ENCODE measurements around the gene MROH2A.
"Not testable (repeated sequence)": the region's sequence is repeated elsewhere in the genome, so short reads cannot be mapped to it uniquely, and the experiment has no call there.

Gene MROH2A, protein sequence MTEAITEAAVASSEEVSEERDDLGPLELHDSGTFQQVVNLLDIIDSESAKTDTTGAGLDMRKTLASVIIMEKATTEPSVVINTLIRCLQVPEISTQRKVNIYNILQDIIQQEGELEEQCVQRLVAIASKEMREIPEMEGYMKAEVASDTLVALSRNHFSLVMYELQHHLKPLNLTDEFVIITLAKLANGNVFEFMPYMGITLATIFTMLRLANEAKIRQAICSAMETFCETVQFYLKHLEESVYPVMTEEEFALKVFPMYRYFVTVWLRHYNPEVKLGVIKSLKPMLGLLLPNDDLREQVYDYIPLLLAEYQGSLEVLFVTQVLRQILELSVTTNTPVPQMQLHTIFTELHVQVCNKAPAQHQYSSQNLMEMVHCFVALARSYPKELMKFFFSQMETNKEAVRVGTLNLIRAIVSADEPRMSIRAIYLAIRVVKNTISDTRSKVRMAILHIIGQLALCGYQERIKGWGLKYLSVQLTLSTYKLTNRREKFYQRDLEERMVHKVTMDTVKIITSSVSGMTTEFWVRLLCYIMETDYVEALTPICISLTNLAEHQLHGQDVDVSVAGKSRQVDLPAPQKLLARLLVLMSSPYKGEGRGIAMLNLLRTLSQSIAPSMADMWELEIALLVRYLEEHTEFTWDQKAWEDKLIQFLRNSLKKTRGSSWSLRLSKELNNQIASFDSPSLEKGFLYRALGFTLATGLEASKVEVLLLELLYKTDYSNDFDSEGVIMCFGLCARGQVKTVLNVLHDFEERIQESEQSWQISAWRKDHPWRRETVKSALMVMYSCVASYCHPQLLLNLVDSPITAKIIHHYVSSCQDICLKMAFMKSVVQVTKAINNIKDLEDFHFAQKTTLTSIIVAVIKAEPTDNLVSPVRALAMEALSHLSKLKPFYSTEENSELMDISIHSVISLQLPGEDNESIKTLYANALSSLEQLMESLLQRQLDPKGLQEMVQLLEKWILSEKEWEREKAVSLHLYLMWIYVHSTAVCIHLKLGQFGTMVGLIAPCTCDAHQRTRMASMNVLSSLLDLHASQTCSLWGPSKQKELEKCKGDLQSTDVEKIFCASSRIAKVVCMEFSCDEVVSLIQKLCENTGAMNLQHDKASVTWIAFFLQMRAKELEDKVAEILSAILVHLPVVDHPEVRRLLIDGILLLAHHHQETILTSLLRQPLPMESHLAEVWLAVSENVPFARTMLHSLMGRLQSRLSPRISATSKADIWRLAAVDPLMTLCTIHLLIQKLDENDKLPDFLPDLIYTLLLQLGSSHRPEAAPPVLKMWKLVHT (N-terminal part only)

DNA sequence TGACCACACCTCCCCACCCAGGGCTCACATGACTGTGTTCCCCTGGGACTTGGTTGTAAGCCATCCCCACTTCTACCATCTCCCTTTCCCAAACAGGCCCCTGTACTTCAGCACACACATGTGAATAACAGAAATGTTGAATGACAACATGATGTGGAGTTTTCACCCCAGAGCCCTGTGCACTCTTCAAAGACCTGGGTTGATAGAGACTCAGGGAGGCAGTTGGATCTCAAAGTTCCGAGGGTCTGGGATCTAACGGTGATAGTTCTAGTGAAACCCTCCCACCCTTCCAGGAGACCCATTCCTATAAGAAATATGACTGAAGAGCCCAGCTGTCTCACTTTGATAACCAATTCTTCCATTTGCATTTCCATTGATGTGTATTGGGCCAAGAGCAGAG, at the start of gene MROH2A:
Gene MROH2A, plus strand, starts transcription at position 301 of the 400 bp plus-strand sequence. CDS start 1,029 bp downstream, outside the sequence.
- no peak for DNase-seq (ENCODE audit: low read depth, low spot score)

DNA sequence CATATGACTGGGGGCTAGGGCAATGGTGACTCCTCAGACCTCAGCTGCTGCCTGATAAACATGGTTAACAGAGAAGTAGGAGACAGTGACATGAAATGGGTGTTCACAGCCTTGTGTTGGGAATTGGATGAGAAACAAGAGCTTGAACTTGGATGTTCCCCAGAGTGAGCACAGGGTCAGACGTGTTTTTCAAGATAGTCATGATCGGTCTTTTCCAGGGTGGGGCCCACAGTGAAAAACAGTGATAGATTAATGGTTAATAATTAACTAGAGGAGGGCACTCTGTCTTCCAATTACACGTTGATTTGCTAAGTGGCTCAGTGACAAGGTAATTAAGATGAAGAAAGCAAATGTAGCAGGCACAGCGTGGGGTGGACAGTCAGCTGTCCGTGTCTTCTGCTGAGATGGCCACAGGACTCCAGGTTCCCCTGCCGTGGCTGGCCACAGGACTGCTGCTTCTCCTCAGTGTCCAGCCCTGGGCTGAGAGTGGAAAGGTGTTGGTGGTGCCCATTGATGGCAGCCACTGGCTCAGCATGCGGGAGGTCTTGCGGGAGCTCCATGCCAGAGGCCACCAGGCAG, 49.3 kb upstream of the MROH2A start, which contains the start of gene UGT1A3:
Gene UGT1A3, plus strand, starts transcription at position 320 of the 579 bp plus-strand sequence. Its CDS starts 85 bp downstream, at position 405.
- DNase-seq (ENCODE audit: low read depth, low spot score) = no peak

DNA sequence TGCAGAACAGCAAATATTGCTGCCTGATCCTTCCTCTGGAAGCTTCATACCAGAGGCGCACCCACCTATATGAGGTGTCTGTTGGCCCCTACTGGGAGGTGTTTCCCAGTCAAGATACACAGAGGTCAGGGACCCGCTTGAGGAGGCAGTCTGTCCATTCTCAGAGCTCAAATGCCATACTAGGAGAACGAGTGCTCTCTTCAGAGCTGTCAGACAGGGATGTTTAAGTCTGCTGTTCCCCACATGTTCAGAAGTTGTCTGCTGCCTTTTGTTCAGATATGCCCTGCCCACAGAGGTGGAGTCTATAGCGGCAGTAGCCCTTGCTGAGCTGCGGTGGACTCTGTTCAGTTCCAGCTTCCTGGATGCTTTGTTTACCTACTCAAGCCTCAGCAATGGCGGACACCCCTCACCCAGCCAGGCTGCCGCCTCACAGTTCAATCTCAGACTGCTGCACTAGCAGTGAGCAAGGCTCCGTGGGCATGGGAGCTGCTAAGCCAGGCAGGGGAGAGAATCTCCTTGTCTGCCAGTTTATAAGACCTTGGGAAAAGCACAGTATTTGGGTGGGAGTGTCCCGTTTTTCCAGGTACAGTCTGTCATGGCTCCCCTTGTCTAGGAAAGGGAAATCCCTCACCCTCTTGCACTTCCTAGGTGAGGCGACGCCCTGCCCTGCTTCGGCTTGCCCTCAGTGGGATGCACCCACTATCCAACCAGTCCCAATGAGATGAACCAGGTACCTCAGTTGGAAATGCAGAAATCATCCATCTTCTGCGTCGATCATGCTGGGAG, 41.1 kb upstream of the MROH2A start:
- not testable (repeated sequence) for DNase-seq (ENCODE audit: low read depth, low spot score)

DNA sequence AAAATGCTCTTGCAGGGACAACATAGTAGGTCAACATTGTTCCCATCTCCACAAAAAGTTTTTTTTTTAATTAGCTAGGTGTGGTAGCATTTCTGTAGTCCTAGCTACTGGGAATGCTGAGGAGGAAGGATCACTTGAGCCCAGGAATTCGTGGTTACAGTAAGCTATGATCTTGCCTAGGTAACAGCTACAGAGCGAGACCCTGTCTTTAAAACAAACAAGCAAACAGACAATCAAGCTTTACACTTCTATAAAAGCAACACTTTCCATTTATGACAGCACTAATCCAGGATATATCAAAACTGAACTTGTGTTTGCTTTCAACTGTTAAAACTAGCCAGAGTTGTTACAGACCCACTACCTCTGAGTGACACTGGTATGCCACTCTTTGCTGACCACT, 37.3 kb upstream of the MROH2A start:
- DNase-seq (ENCODE audit: low read depth, low spot score) = no peak

DNA sequence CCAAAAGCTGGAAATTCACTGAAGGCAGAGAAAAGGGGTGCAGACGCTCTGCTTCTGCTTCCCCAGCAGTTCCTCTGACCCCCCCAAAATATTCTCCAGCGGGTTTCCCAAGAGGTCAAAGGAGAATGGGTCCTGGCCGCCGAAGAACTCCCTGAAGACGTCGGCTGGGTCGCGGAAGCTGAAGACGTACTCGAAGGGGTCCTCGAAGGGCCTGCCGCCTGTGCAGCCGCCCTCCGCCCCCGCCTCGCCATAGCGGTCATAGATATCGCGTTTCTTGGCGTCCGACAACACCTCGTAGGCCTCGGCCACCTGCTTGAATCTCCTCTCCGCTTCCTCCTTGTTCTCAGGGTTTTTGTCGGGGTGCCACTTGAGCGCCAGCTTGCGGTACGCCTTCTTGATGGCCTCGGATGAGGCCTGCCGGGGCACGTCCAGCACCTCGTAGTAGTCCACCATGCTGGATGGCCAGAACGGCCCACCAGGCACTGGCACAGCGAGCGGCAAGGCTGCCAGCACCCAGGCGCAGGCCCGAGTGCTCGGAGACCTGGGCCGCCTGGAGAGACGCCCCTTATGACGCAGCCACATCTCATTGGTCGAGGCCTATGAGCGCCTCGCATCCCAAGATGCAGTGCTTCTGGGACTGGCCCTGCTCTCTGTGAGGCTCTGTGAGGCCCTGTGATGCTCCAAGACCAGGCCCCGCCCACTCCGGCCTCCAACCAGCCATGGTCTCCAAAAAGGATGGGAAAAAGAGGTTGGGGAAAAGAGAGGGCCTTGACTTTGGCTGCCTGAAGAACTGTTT, 34.5 kb upstream of the MROH2A start:
- DNase-seq (ENCODE audit: low read depth, low spot score) = no peak

DNA sequence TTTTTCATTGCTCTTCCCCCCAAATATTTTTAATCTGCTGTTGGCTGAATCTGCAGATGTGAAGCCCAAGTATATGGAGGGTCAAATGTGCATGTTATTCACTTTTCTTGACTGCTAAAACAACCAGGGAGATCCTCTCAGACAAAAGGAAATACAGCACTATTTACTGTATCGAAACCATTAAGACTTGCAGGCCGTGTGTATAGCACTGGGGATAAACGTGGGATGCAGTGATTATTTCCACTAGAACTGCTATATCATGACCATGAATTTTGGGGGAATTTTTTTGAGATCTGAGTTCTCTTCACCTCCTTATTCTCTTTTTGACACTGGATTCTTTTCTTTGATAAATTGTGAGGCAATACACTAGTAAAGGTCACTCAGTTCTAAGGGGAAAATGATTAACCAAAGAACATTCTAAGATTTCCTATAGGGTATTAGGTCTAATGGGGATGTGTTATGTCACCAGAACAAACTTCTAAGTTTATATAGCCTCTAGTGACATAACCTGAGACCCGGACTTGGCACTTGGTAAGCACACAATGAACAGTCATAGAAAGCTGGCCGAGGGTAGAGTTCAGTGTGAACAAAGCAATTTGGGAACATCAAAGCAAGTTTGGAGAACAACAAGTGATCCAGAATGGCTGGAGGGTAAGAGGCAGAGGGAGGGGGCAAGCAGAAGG, 32.9 kb upstream of the MROH2A start:
- DNase-seq (ENCODE audit: low read depth, low spot score) = no peak

DNA sequence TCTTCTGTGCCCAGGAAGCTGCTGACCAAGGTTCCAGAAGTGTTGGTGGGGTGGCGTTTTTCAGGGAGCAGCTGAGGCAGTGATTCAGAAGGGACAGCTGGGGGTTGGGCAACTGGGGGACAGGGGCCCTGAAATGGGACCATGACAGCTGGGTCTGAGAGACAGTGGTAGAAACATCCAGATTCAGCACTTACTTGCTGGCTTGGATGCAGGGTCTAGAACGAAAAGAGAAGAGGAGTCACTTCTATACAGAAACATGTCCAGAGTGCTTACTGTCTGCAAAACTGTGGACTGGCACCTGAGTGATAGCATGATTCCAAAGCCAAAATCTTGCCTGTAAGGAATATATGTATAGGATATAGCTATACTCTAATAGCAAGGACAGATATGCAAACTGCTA, 32.3 kb upstream of the MROH2A start:
- DNase-seq (ENCODE audit: low read depth, low spot score) = not testable (repeated sequence)

DNA sequence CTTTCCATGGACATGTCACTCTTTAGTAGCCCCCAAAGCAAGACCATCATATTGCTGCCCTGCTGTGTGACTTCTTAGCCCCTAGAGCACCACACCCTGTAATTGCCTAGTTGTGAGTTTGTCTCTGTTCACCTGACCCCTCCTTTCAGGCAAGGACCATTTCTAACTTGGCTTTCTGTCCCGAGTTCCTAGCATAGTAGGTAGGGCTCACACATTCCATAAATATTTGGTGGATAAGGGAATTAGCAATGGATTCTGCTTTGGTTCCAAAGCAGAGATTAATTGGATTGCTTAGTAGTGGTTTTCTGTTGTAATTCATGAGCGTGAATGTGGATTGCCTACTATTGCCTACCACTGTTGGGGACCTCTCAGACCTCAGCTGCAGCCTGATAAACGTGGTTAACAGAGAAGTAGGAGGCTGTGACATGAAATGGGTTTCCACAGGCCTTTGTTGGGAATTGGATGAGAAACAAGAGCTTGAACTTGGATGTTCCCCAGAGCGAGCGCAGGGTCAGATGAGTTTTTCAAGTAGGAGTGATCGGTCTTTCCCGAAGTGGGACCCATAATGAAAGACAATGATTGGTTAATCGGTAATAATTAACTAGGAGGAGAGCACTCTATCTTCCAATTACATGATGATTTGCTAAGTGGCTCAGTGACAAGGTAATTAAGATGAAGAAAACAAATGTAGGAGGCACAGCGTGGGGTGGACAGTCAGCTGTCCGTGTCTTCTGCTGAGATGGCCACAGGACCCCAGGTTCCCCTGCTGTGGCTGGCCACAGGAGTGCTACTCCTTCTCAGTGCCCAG, 31.5 kb upstream of the MROH2A start:
- DNase-seq (ENCODE audit: low read depth, low spot score) = no peak

DNA sequence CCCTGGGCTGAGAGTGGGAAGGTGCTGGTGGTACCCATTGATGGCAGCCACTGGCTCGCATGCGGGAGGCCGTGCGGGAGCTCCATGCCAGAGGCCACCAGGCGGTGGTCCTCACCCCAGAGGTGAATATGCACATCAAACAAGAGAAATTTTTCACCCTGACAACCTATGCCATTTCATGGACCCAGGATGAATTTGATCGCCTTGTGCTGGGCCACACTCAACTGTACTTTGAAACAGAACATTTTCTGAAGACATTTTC, 30.9 kb upstream of the MROH2A start:
- DNase-seq (ENCODE audit: low read depth, low spot score) = no peak

DNA sequence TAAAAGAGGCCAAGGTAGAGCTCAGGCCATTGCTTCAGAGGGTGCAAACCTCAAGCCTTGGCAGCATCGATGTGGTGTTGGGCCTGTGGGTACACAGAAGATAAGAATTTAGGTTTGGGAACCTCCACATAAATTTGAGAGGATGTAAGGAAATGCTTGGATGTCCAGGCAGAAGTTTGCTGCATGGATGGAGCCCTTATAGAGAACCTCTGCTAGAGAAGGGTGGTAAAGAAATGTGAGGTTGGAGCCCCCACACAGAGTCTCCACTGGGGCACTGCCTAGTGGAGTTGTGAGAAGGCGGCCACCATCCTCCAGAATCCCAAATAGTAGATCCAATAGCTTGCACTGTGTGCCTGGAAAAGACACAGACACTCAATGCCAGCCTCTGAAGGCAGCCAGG, 27.4 kb upstream of the MROH2A start:
- not testable (repeated sequence) for DNase-seq (ENCODE audit: low read depth, low spot score)

DNA sequence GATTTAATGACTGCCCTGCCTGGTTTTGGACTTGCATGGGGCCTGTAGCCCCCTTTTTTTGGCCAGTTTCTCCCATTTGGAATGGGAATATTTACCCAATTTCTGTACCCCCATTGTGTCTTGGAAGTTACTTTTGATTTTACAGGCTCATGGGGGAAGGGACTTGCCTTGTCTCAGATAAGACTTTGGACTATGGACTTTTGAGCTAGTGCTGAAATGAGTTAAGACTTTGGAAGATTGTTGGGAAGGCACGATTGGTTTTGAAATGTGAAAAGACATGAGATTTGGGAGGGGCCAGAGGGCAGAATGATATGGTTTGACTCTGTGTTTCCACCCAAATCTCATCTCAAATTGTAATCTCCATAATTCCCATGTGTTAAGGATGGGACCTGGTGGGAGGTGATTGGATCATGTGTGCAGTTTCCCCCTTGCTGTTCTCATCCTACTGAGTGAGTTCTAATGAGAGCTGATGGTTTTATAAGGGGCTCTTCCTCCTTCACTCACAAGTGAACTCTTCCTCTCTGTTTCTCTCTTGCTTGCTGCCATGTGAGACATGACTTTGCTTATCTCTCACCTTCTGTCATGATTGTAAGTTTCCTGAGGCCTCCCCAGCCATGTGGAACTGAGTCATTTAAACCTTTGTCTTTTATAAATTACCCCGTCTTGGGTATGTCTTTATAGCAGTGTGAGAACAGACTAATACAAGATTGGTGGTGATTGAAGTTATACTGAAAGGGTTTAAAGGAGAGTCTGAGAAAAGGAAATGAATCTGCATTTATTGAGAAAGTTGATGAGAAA, 26.7 kb upstream of the MROH2A start:
- DNase-seq (ENCODE audit: low read depth, low spot score) = not testable (repeated sequence)

DNA sequence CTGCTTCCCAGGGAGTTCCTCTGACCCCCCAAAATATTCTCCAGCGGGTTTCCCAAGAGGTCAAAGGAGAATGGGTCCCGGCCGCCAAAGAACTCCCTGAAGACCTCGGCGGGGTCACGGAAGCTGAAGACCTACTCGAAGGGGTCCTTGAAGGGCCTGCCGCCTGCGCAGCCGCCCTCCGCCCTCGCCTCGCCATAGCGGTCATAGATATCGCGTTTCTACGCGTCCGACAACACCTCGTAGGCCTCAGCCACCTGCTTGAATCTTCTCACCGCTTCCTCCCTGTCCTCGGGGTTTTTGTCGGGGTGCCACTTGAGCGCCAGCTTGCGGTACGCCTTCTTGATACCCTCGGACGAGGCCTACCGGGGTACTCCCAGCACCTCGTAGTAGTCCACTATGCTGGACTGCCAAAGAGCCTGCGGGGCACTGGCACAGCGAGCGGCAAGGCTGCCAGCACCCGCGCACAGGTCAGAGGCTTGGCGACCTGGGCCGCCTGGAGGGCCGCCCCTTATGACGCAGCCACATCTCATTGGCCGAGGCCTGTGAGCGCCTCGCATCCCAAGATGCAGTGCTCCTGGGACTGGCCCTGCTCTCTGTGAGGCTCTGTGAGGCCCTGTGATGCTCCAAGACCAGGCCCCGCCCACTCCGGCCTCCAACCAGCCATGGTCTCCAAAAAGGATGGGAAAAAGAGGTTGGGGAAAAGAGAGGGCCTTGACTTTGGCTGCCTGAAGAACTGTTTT, 23.1 kb upstream of the MROH2A start:
- DNase-seq (ENCODE audit: low read depth, low spot score) = no peak

DNA sequence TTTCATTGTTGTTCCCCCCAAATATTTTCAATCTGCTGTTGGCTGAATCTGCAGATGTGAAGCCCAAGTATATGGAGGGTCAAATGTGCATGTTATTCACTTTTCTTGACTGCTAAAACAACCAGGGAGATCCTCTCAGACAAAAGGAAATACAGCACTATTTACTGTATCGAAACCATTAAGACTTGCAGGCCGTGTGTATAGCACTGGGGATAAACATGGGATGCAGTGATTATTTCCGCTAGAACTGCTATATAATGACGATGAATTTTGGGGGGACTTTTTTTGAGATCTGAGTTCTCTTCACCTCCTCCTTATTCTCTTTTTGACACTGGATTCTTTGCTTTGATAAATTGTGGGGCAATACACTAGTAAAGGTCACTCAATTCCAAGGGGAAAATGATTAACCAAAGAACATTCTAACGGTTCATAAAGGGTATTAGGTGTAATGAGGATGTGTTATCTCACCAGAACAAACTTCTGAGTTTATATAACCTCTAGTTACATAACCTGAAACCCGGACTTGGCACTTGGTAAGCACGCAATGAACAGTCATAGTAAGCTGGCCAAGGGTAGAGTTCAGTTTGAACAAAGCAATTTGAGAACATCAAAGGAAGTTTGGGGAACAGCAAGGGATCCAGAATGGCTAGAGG, 21.6 kb upstream of the MROH2A start:
- no peak for DNase-seq (ENCODE audit: low read depth, low spot score)

DNA sequence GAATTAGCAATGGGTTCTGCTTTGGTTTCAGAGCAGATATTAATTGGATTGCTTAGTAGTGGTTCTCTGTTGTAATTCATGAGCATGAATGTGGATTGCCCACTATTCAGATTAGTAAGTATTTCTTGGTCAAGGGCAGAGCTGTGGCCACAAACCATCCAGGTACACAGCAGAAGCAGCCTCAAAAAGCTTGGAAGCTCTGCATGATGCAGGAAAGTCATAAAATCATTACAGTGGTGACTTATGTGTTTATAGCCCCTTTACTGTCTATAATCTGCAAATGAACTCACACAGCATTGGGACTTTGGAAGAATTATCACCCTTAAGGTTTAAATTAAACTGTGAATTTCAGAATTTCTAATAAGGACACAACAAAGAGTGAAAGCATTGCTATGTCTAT, 20.0 kb upstream of the MROH2A start:
- DNase-seq (ENCODE audit: low read depth, low spot score) = no peak

DNA sequence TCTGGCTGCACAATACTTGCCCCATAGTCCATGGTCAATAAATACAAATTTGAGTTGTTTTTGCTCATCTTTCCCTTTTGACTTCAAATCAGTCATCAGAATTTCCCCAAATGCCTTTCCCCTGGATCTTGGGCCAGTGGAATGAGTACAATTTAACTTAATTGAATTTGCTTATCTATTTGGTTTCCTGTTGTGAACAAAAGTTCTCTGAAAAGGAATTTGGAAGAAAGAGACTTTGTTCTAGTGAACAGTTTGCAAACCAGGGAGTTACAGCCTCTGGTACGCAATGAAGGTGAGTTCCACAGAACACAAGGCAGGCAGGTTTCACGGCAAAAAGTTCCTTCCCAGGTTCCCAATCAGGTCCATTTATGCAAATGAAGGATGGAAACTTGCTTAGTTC, 19.3 kb upstream of the MROH2A start:
- no peak for DNase-seq (ENCODE audit: low read depth, low spot score)

DNA sequence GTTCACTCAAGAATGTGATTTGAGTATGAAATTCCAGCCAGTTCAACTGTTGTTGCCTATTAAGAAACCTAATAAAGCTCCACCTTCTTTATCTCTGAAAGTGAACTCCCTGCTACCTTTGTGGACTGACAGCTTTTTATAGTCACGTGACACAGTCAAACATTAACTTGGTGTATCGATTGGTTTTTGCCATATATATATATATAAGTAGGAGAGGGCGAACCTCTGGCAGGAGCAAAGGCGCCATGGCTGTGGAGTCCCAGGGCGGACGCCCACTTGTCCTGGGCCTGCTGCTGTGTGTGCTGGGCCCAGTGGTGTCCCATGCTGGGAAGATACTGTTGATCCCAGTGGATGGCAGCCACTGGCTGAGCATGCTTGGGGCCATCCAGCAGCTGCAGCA, 18.1 kb upstream of the MROH2A start, which contains the start of gene UGT1A1:
Gene UGT1A1, plus strand, starts transcription at position 228 of the 400 bp plus-strand sequence. Its CDS starts 18 bp downstream, at position 246.
- DNase-seq (ENCODE audit: low read depth, low spot score) = no peak
